D341Med (cell line): ENCODE data around the gene LMF1.

Experiments used
- DNase-seq: peaks from one replicate; pipeline ENCODE4 v3.0.0; 2012; ENCODE audit warnings: low spot score

Gene LMF1

GRCh38 chr16:1002399-1003166 lies 31.8 kb upstream of the LMF1 start:
- DNase-seq, result no peak

GRCh38 chr16:1001096-1001495 lies 30.3 kb upstream of the LMF1 start:
- DNase-seq, result no peak

DNA sequence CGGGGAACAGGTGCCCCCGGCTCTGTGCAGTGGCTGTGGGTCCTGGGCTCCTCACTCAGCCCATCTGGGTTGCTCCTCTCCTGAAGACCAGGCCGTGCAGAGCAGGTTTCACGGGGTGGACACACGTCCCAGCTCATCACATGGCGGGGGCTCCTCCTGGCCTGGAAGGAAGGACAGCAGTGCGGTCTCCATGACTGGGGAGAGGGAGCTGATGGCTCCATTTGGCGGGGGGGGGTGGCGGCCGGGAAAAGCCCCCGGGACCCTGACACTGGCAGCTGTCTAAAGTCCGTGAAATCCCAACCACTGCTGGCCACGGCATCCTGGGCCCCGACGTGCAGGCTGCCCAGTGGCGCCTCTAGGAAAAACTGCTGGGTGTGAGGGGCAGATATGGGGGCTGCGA lies 29.8 kb upstream of the LMF1 start:
- DNase-seq, result no peak

DNA sequence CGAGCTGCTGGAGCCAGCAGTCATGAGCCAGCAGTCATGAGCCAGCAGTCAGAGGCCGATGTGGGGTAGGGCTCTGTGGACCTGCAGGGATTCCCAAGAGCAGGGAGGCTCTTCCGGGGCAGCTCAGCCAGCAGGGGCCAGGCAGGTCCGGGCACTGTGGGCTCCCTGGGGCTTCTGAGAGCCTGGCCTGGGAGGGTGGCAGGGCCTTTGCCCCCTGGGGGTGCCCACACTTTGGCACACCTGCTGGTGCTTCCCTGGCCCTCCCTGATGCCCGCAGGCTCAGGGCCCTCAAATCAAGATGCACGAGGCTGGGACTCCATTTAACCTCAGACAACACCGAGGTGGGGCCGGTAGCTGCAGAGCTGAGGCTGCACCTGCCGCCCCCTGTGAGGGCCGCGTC lies 28.9 kb upstream of the LMF1 start:
- no peak for DNase-seq

DNA sequence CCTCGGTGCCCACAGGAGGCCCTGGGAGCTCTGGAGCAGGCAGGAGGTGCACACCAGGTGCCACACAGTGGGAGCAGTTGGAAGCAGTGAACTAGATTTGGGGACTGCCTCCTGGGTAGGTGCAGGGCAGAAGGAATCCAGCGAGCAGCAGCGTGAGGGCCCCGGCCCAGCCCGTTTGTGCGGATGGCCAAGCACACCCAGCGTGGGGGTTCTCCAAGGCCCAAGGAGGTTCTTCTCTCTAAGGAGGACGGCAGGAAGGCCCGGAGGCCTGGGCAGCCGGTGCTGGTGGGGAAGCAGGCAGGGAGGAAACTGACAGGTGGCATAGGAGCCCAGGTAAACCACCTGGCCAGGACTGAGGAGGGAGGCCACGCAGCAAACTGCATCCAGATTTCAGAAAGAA lies 27.8 kb upstream of the LMF1 start:
- no peak for DNase-seq

DNA sequence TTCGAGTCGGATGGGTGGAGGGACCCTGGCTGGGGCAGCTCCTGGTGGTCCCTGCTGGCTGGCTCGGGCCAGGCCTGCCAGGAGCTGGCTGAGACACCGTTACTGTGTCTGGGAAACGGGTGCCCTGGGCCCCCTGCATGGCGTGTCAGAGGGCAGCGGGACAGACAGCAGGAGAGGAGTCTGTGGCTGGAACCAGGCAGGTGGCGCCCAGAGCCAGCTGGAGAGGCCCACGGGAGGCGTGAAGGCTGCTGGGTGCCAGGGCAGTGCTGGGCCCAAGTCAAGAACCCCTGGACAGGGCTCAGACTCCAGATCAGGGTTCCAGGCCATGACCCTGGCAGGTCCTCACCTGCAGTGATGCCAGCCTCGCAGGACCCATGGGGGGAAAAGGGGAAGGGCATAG lies 27.4 kb upstream of the LMF1 start:
- DNase-seq, result no peak

DNA sequence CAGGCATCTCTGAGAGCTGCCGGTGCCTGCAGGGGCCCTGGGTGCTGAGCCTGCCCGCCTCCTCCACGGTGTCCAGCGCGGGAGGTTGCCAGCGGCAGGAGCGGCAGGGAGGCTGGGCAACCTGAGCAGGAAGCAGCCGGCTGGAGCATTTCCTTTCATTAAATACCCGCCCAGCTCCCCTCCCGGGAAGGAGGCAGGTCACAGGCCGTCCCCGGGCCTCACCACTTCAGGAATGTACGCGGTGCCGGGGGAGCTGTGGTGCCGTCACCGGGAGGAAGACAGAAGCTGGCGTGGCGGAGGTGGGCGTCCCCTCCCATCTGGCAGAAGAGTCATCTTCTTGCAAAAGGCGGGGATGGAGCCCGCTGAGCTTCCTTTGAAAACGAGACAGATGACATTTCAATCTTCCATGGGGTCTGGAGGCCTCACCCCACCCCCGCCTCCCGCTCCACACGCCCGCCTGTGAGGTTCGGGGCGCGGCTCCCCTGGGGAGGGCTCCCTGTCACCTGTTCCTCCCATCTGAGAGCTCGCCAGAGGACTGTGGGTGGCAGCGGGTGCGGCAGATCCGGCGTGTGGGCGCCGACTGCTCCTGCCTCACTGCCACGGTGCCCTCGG lies 26.8 kb upstream of the LMF1 start:
- DNase-seq, result no peak

GRCh38 chr16:996681-997080 lies 25.9 kb upstream of the LMF1 start:
- DNase-seq, result no peak

DNA sequence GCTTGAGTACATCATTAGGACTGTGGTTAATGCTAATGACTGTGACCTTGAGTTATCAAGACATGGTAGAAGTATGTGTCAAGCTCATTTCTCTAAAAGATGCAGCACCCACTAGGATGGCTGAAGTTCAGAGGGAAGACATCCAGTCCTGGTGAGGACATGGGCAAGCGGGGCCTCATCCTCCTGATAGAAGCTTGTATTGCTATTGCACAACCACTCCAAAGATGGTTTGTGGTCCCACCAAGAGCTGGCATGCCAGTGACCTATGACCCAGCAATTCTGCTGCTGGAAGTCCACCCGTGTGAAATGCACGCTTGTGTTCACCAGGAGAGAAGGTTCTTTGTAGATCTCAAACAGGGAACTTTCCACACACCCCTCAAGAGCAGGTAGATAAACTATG lies 25.0 kb upstream of the LMF1 start:
- DNase-seq, result no peak

- DNase-seq, result no peak
These were observed 24.3 kb upstream of the LMF1 start for GRCh38 chr16:995087-995486.

- DNase-seq, result no peak
These were observed 22.9 kb upstream of the LMF1 start for GRCh38 chr16:993731-994130.

DNA sequence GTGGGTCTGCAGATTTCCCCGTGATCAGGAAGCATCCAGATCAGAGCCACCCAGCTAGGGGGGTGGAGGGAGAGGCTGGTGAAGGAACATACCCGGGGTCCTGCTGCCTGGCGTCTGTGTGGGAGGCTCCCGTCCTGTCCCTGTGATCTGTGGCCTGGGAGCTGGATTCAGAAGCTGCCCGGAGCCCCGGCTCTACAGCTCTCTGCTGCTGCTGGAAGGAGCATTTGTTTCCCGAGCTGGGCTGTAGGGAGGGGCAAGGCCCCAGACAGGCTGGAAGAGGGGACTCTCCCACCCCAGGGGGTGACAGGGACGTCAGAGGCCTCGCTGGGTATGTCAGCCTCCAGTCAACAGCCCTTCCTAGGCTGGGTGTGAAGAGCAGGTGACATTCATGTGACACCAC lies 21.0 kb upstream of the LMF1 start:
- DNase-seq, result no peak

DNA sequence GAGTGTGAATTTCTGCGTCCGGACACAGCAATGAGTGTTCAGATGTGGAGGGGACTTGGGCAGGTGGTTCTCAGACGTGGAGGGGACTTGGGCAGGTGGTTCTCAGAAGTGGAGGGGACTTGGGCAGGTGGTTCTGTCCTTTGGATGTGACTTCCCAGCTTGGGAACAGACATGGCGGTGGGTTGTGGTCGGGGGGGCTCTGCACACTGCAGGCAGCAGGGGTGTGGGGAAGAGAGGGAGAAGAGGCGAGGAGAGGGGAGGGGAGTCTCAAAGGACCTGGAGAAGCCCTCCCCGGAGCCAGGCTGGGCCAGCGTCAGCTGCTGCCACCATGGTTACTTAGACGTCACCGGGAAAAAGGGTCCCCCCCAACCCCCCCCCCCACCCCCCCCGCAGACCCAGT lies 20.6 kb upstream of the LMF1 start:
- DNase-seq, result no peak

DNA sequence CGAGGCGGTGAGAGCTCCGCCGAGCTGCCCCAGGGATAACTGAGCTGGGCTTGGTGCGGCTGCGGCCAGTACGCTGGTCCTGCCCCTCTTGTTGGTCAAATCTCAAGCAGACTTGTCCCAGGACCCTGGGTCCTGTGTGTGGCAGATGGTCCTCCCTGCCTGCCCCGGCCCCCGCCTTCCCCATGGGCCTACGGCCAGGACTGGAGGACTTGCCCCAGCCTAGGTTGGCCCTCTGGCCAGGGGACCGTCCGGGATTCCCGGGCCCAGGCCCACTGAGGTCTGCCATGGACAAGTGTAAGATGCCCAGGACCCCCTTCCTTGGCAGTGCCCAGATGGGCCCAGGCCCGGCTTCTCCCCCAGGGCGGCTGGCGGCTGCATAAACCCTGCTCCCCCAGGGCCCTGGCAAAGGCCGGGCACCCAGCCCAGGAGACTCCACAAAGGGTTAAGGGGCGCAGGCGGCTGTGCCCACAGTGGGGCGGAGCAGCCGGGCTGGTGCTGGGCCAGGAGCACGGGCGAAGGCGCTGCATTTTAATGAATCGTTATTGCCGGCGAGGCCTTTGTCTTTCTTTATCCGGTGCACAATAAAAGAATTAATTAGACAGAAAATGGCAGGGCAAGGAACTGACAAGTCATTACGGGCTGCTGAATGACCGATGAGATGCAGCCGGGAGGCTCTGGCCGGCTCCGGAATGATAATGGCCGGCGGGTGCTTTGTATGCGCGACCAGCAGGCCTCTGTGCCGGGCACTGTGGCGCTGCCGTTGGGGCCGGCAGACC lies 19.9 kb upstream of the LMF1 start:
- no peak for DNase-seq

GRCh38 chr16:989354-989814 lies 18.6 kb upstream of the LMF1 start:
- DNase-seq, result no peak

GRCh38 chr16:988471-989353 lies 17.9 kb upstream of the LMF1 start:
- DNase-seq, result no peak

DNA sequence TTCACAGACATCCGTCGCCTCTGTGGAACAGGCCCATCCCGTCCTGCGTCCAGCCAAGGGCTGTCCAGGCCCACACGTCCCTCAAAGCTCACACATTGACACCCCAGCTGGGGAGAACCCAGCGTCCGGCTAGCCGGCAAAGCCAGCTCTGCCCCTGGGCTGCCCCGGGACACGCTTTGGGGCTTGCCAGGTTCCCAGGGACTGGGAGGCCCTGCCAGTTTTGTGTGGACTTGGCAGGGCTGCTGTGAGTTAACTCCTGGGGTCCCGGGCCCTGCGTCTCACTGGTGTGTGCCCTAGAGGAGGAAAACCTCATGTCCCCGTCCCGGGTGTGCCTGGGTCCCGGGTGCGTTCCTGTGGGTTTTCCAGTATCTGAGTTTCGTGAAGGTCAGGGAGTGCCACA lies 17.1 kb upstream of the LMF1 start:
- DNase-seq, result no peak

DNA sequence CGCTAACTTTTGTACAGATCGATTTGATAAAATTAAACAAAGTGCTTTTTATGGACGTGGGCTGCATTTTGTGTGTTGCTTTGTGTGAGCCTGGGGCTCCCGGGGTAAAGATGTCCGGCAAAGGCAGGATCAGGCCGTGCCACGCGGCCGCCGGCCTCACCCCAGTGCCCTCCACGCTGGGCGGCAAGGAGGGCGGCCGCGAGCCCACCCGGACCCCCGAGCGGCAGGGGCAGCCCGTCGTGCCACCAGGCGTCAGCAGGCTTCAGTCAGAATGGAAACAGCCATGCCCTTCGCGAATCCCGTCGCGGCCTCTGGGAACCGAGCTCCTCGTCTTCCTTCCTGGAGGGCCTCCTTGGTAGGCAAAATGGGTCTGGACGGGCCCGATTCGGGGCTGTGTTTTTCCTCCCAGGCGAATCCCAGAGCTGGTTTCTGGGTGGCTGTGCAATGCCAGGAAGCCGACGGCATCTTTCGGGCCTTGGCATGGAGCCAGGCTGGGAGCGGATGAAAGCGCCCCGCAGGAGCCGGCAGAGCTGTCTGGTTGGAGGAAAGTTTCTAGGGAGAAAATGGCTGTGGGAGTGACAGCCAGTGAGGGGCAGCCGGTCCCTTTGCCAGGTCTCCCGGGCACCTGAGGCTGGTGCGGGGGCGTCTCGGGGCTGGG lies 16.3 kb upstream of the LMF1 start:
- no peak for DNase-seq

GRCh38 chr16:986411-986810 lies 15.6 kb upstream of the LMF1 start:
- no peak for DNase-seq

DNA sequence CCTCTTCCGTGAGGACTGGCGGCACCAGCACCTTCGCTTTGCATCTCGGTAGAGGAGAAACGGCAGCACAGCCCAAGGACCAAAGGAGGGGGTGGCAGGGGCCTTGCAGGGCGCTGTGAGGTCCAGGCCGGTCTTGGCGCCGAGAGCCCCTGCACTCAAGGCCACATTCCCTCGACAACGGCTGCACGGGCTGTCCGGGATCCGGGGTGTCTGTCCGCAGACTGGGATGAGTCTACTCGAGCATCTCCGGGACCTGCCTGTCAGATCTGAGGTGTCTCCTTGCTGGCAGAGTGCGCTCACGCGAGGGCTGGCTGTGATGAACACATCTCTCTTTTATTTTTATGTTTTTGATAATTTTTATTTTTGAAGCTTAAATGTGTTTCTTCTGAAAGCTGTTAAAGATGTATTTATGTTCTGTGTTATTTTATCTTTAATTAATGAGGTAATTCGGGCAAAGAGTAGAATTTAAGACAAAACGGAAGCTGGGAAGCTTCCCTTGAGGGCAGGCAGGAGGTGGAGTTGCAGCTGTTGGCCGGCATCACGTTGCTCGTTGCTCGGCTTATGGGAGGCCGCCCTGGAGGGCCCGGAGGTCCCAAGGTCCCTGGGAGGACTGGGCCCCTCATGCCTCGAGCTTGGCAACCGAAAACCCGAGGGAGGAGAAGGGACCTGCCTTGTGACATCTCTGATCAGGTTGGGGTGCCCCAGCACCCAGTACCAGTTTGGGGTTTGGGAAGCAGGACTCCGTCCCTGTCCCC lies 15.0 kb upstream of the LMF1 start:
- no peak for DNase-seq
